Lower lobe of right lung (tissue), 2 donors: ENCODE data around the gene VDR. TPM values are rescaled to one million over a fixed set of nuclear protein-coding genes. Genes with fewer than 3 reads are reported as not detected.

Experiments
- ATAC-seq, 2 donors: fragments of 200-7000 bp; cut with Tn5 transposase; one replicate each; pipeline ENCODE4 v1.9.1; 2020 to 2022; ENCODE audit warnings: mild to moderate bottlenecking in 2 of 2, moderate library complexity in 2 of 2
- DNase-seq: peaks from one replicate; pipeline ENCODE4 v3.0.0-alpha.2; 2020
- H3K27ac ChIP-seq: fragments of 200-600 bp; one replicate; pipeline ENCODE4 v1.8.0; 2022
- H3K27me3 ChIP-seq: fragments of 200-600 bp; one replicate; pipeline ENCODE4 v1.8.0; 2022; ENCODE audit warnings: low read depth
- H3K36me3 ChIP-seq: fragments of 200-600 bp; one replicate; pipeline ENCODE4 v1.8.0; 2022; ENCODE audit warnings: mild to moderate bottlenecking
- H3K4me1 ChIP-seq: fragments of 200-600 bp; one replicate; pipeline ENCODE4 v1.8.0; 2022
- H3K4me3 ChIP-seq: fragments of 200-600 bp; one replicate; pipeline ENCODE4 v1.8.0; 2022; ENCODE audit warnings: mild to moderate bottlenecking
- H3K9me3 ChIP-seq: fragments of 200-600 bp; one replicate; pipeline ENCODE4 v1.8.0; 2022
- intact Hi-C: fragments of 100-400 bp; cut with DNase I; formaldehyde crosslinking; loops from one replicate; pipeline ENCODE4 v1.11.0; 2022
- total RNA-seq: library from RNA; stranded (reverse); fragmentation: NEBNext Ultra II Directional; extraction: Animal tissue kit (Norgen Biotek cat#: 25700); gene quantifications from one replicate; pipeline ENCODE4 v1.2.1, GENCODE V29; 2021
- TF ChIP-seq, protein P1 (sequence below): fragments of 200-600 bp; IDR thresholded peaks from one replicate; pipeline ENCODE4 v1.8.0; 2022; ENCODE audit warnings: antibody characterized with exemption, mild to moderate bottlenecking
- donor health status: DM: no; HTN: yes; CAD: no; lungs with severe emphysema.

Gene VDR
- total RNA-seq, 1 donor from 2014 or later, result 24.3 TPM

DNA sequence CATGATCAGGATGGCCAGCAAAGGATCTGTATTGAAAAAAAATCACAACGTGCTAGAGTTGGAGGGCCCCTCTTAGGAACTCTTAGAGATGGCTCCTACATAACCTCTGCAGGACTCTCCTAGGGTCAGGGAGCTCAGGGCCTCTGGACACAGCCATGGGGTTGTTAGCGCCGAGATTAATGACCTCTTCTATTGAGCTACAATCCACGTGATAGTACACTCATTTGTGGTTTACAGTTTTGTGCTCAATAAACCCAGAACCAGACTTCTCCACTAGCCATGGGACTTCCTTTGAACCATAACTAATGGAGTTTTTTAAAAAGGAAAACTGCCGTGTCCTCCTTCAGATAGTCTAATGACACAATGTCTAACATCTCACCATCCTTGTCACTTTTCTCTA, 55.5 kb downstream of the VDR start:
- Histone ChIP-seq H3K36me3 (peaks cover 25% of the 10 kb centered on the region), H3K27ac (no peak overlapping the region), H3K4me1 (peaks cover 10% of the 10 kb centered on the region), H3K4me3 (no peak overlapping the region), H3K27me3 (no peaks in the 10 kb centered on the region), H3K9me3 (no peaks in the 10 kb centered on the region)
- intact Hi-C loops, result no loop called here
- TF ChIP-seq, protein P1, sequence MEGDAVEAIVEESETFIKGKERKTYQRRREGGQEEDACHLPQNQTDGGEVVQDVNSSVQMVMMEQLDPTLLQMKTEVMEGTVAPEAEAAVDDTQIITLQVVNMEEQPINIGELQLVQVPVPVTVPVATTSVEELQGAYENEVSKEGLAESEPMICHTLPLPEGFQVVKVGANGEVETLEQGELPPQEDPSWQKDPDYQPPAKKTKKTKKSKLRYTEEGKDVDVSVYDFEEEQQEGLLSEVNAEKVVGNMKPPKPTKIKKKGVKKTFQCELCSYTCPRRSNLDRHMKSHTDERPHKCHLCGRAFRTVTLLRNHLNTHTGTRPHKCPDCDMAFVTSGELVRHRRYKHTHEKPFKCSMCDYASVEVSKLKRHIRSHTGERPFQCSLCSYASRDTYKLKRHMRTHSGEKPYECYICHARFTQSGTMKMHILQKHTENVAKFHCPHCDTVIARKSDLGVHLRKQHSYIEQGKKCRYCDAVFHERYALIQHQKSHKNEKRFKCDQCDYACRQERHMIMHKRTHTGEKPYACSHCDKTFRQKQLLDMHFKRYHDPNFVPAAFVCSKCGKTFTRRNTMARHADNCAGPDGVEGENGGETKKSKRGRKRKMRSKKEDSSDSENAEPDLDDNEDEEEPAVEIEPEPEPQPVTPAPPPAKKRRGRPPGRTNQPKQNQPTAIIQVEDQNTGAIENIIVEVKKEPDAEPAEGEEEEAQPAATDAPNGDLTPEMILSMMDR, result no peak
- ATAC-seq (no peak), DNase-seq (no peak)

DNA sequence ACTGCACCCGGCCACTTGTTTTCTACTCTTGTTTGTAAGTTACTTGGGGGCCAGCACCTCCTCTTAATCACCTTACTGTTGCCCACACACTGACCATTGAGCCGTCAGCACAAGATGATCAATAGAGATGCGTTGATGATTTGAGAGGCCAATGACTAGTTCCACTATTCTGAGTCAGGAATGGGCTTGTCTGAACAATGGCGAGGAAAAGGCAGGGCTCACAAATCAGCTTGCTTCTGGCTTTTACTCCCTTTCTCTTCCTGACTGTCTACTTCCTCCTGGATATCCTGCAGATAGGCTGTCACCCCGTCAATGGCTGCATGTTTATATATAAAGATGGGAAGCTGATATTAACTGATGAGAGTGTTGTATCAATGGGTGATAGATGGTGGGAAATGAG, 55.9 kb downstream of the VDR start:
- peaks cover 11% of the 10 kb centered on the region for H3K4me1 ChIP-seq
- DNase-seq, result no peak
- H3K27ac ChIP-seq, result no peak overlapping the region
- H3K27me3 ChIP-seq, result no peaks in the 10 kb centered on the region
- peaks cover 21% of the 10 kb centered on the region for H3K36me3 ChIP-seq
- no peak for ATAC-seq
- intact Hi-C loops, result no loop called here
- no peak overlapping the region for H3K4me3 ChIP-seq
- H3K9me3 ChIP-seq, result no peaks in the 10 kb centered on the region
- TF ChIP-seq, protein P1, result no peak

DNA sequence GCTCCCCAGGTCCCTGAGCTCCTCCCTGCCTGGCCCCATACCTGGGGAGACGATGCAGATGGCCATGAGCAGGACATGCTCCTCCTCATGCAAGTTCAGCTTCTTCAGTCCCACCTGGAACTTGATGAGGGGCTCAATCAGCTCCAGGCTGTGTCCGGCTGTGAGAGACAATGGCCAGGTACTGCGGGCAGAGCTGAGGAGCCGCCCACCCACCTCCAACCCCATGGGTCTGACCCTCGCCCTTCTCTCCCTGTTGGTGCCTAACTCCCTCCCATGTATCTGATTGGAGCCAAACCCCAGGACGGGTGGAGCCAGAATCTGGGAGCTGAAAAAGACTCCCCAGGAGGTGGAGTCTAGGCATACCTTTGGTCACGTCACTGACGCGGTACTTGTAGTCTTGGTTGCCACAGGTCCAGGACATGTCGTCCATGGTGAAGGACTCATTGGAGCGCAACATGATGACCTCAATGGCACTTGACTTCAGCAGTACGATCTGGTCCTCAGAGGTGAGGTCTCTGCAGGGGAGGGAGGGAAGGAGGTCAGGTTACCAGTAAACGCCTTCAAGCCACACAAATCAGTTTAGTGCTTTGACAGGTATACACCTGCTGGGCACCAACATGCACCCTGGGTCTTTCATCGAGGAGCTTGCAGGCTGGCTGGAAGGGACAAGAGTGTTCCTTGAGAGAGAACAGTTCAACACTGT, 58.3 kb downstream of the VDR start:
- DNase-seq (no peak), ATAC-seq (no peak)
- Histone ChIP-seq H3K4me1 (peaks cover 11% of the 10 kb centered on the region), H3K36me3 (peaks cover 15% of the 10 kb centered on the region), H3K27me3 (no peaks in the 10 kb centered on the region), H3K9me3 (no peaks in the 10 kb centered on the region), H3K4me3 (no peak overlapping the region), H3K27ac (no peak overlapping the region)
- intact Hi-C loops, result no loop called here
- TF ChIP-seq, protein P1, result no peak

DNA sequence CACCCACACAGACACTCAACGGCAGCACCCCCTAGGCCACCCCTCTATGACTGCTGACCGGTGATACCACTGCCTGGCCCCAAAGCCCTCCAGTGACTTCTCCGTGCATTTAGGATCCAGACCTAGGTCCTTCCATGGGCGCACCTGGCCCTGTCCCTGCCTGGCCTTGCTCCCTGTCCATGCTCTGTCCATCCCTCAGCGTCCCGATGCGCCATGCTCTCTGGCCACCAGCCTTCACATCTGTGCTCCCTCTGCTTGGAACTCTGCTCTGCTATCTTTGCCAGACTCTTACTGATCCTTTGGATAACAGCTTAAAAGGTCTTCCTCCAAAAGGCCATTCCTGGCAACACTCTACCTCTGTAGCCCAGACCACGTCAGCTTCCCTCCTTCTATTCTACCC, 59.7 kb downstream of the VDR start:
- DNase-seq (no peak), ATAC-seq (no peak)
- TF ChIP-seq, protein P1, result no peak
- Histone ChIP-seq H3K9me3 (no peaks in the 10 kb centered on the region), H3K4me1 (peaks cover 11% of the 10 kb centered on the region), H3K36me3 (peaks cover 11% of the 10 kb centered on the region), H3K27me3 (no peaks in the 10 kb centered on the region), H3K27ac (no peak overlapping the region), H3K4me3 (no peak overlapping the region)
- intact Hi-C loops, result no loop called here

DNA sequence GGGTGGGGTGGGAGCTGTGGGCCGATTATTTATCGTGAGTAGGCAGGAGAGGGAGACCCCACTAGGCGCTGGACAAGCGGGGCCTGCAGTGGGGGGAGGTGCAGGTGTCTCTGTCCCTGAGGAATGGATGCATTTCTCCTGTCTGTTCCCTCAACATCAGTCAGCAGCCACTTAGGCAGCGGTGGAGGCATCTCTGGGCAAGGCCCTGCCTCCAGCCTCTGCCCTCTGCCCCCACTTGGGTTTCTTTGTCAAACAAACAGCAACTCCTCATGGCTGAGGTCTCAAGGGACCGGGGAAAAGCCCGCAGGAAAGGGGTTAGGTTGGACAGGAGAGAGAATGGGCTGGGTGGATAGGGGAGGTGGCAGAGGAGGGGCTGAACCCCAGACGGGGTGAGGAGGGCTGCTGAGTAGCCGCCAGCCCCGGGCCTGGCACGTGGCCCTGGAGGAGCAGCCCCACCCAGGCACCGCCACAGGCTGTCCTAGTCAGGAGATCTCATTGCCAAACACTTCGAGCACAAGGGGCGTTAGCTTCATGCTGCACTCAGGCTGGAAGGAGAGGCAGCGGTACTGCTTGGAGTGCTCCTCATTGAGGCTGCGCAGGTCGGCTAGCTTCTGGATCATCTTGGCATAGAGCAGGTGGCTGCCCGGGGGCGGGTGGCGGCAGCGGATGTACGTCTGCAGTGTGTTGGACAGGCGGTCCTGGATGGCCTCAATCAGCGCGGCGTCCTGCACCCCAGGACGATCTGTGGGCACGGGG, 60.4 kb downstream of the VDR start:
- no peak overlapping the region for H3K4me3 ChIP-seq
- no peaks in the 10 kb centered on the region for H3K9me3 ChIP-seq
- TF ChIP-seq, protein P1, result no peak
- ATAC-seq (peak; percentile 92 to 94), DNase-seq (peak; percentile 85)
- intact Hi-C loops, result no loop called here
- peaks cover 11% of the 10 kb centered on the region for H3K4me1 ChIP-seq
- peaks cover 11% of the 10 kb centered on the region for H3K36me3 ChIP-seq
- H3K27me3 ChIP-seq, result no peaks in the 10 kb centered on the region
- peak overlapping the region; percentile 39 for H3K27ac ChIP-seq
